SKM-1 (cell line): ENCODE results near the gene ACSM6.
"Not testable (repeated sequence)": the region's sequence is repeated elsewhere in the genome, so short reads cannot be mapped to it uniquely, and the experiment has no call there.

ENCODE experiments used
- DNase-seq: peaks from one replicate; lab custom pipeline; 2025; ENCODE audit not compliant: unreplicated experiment; lab: John Stamatoyannopoulos, UW

Gene ACSM6

DNA sequence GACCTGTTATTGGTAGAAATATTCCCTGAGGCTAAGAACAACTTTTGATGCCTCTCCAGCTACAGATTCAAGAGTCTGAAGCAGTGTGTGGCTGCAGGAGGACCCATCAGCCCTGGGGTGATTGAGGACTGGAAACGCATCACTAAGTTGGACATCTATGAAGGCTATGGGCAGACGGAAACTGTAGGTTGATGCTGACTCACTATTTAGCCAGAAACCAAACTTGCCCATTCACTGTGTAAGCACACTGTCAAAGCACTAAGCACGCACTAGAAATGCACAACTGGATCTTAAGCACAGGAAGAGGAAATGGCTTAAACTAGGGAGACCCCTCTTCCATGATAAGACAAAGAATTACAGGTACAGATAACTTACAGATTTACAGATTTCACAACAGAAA is 20.8 kb downstream of the ACSM6 start:
- DNase-seq = no peak

DNA sequence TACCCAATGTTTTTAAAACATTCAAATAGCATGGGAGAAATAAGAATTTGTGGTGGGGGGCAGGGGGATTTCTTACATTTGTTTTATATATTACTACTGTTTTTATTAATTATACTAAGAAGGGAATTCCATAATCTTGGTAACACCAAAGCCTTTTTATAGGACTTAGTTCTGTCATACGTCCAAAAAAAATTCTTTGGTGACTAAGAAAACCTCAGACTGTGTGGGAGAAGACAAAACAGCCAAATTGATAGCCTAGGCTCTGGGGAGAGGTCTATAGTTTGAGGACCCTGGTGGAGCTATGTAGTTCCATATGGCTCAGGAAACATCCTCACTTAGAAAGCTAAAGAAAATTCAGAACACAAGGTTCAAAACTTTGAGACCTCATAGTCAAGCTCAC is 23.4 kb downstream of the ACSM6 start:
- DNase-seq = no peak

DNA sequence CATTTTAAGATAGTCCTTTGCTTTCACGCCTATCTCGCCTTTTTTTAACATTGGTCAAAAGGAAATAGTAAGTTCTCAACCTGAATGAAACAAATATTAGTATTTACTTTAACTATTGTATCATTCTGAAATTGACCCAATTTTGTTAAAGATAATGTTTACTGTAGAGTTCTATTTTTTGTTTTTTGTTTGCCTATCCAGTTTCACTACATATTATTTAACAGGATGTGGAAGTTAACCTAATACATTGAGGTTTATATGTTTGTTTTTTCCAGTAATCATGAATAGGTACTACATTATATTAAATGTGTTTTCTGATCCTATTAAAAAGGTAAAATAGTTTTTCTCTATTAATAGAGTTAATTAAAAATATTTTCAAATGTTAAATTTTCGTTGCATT is 26.5 kb downstream of the ACSM6 start:
- no peak for DNase-seq

DNA sequence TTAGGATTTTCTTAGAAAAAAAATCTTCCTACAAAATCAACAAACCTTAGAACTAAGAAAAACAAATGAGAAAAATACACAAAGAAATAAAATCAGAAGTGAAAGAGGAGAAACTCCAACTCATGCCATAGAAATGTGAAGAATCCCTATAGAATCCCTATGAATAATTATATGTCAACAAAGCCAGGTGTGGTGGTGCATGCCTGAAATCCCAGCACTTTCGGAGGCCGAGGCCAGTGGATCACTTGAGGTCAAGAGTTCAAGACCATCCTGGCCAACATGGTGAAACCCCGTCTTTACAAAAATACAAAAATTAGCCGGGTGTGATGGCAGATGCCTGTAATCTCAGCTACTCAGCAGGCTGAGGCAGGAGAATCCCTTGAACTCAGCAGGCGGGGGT is 27.1 kb downstream of the ACSM6 start:
- DNase-seq = no peak

DNA sequence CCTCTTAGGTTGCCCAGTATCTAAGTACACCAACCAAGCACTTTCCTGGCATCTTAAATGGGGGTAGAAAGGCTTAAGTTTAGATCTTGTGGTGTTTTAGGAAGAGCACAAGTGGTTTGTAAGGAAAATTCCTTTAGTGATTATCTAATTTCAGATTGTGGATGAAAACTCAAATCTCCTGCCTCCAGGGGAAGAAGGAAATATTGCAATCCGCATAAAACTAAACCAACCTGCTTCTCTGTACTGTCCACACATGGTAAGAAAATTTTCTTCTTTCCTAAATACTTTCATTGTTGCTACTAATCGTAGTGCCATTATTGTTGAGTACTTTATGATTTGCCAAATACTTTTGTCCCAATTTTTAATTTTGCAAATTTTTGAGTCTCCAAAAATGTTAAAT is 31.1 kb downstream of the ACSM6 start:
- no peak for DNase-seq

DNA sequence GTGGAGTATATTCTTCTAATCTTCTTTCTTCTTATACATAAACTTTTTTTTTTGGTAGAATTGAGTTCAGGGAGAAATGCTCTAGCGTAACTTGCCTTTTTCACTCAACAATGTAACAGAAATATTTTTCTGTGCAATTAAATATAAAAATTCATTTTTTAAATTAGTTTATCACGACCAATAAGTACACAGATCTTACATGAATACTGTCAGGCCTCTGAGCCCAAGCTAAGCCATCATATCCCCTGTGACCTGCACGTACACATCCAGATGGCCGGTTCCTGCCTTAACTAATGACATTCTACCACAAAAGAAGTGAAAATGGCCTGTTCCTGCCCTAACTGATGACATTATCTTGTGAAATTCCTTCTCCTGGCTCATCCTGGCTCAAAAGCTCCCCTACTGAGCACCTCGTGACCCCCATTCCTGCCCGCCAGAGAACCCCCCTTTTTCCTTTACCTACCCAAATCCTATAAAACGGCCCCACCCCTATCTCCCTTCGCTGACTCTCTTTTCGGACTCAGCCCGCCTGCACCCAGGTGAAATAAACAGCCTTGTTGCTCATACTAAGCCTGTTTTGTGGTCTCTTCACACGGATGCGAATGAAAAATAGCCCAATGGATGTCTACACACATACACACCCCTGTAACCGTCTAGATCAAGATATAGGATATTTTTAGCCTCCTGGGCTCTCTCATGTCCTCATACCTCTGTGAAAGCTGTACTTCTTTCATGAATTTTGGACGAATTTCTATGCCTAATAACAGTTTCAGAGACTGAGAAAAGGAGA is 35.1 kb downstream of the ACSM6 start:
- not testable (repeated sequence) for DNase-seq

DNA sequence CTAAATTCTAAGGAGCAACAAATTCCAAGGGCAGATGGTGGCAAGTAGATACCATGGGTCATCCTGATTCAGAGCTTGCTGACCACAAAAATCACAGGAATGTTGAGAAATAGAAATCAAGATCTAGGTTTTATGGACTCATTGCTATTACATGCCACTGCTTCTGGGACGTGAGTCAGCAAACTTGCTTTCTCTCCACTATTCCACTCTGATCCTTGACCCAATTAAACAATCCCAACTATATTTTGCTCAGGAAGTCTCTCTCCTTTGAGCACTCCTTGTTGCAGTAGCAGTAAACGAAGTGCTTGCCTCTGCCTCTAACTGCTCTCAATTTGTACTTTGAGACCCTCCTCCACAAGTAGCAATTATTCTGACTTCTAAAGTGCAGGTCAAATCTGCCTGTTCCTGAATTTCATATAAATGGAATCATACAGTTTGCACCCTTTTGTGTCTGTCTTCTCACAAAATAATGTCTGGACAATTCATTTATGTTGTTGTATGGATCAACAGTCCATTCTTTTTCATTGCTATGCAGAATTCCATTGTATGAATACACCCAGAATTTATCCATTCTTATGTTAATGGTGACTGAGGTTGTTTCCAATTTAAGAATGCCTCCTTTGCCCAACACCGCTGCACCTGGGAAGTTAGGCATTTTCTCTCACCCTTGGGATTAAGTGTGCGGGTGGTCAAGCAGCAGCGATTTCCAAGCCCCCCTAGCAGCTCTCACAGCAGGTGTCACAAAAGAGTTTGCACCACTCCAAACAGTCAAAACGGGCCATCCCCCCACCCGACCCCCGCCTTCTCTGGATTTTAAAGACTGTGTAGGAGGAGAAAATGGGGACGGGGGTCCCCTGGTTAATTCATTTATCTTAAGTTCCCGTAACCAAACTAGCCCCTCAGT is 35.9 kb downstream of the ACSM6 start:
- no peak for DNase-seq

DNA sequence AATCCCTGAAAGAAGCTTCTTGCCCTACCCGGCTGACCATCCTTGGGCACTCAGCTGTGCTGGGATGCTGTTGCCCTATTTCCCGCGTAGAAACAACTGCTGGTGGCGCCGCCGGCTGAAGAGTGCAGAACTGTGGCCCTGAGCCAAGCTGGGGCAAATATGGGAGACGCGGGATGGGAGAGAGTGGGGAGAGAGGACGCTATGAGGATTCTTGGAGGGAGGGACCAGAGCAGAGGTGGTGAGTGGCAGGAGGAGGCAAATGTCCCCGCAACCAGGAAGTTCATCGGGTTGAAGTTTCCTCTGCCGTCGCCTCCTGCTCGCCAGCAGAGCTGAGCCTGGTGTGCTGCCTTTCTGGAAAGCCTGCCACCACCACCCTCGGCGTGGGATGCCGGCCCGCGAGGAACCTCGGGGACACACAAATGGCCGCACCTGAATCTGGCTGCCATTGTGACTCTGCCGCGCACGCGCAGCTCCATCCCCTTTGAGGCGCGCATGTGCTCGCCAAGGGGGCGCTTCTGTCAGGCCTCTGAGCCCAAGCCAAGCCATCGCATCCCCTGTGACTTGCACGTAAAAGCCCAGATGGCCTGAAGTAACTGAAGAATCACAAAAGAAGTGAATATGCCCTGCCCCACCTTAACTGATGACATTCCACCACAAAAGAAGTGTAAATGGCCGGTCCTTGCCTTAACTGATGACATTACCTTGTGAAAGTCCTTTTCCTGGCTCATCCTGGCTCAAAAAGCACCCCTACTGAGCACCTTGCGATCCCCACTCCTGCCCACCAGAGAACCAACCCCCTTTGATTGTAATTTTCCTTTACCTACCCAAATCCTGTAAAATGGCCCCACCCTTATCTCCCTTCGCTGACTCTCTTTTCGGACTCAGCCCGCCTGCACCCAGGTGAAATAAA is 36.9 kb downstream of the ACSM6 start:
- DNase-seq = not testable (repeated sequence)

DNA sequence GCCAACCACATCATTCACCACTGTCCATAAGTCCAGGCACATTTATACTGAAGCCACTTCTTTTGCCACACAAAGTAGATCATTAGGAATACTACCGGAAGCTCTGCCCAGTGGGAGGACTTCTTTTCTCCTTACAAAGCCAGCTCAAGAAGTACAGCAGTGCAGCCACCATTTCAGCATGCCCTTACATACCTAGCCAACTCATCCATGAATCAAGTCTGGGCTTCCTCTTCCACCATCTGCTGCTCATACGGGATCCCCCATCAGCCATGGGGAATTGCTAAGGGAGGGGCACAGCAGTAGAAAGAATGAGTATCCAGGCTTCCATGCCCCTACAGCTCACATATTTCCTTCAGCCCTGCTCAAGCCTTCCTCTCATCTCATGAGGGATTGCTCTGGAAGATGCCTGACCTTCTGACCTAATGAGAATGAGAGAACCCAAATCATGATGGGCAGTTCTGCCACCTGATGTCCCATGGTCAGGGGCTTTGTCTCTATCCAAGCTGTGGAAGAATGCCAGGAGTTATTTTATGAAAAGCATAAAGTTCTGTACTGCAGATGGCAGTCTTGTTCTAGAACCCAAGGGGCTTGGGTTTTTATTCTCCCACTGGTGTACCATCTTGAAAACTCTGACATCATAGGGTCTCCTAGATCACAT is 39.5 kb downstream of the ACSM6 start:
- DNase-seq = no peak

DNA sequence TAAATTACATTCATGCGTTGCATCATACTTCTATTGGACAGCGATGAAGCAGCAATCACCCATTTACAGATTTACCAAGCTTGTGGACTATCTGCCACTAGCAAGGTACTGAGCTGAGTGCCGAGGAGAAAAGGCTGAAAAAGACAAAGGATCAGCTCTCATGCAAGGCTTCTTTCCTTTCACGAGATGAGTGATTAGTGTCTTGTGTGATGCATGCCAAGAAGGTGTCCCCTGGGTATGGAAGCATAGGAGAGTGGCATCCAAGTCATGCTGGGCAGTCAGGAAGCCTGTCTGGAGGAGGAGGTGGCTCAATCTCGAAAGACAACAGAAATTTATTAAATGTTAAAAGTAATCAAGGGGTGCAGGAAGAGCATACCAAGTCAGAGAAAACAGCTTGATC is 40.9 kb downstream of the ACSM6 start:
- DNase-seq = no peak

DNA sequence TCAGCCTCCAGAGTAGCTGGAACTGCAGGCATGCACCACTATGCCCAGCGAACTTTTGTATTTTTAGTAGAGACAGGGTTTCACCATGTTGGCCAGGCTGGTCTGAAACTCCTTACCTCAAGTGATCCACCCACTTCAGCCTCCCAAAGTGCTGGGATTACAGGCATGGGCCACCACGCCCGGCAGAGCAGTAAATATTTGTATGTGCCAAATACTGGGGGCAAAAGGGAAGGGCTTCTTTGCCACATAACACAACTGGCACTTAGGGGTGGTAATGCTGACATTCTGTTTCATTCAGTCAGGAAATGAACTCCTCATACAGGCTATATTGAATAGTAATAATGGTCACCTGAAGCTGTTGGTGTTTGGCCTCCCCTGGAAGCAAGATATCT is 41.6 kb downstream of the ACSM6 start:
- DNase-seq = no peak

DNA sequence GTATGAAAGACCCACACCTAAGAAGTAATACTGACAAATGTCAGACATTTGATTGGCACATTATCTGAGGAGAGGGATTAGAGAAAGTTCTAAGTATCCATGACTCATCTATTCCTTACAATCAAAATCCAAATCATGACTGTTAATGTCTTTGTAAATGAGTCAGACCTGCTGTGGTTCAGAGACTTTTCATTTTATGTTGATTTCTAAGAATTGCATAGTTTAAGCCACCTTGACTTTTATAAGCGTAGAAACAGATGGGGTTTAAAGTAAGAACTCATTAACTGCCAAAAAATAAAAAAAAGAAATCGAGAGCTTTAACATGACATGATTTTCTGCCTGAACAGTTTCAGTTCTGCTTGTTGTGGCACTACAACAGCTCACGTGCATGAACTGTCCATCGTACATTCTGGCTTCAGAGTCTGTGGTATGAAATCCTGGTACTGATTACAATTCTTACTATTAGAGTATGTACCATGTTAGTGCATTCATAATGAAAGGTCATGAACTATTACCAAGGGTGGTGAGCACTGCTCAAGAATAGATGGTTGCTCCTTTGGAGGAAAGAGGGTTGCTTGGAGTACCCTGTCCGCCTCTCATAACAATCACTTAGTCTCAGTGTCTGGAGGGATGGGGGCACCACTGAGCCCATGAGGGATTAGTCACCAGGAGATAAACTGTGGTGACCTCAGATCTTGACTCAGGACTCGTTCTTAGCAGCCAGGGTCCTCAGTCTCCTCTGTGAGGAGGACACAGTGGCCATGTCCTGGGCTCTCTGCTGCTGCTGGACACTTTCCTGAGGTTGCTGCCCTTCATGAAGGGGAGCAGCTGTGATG is 42.2 kb downstream of the ACSM6 start:
- no peak for DNase-seq

DNA sequence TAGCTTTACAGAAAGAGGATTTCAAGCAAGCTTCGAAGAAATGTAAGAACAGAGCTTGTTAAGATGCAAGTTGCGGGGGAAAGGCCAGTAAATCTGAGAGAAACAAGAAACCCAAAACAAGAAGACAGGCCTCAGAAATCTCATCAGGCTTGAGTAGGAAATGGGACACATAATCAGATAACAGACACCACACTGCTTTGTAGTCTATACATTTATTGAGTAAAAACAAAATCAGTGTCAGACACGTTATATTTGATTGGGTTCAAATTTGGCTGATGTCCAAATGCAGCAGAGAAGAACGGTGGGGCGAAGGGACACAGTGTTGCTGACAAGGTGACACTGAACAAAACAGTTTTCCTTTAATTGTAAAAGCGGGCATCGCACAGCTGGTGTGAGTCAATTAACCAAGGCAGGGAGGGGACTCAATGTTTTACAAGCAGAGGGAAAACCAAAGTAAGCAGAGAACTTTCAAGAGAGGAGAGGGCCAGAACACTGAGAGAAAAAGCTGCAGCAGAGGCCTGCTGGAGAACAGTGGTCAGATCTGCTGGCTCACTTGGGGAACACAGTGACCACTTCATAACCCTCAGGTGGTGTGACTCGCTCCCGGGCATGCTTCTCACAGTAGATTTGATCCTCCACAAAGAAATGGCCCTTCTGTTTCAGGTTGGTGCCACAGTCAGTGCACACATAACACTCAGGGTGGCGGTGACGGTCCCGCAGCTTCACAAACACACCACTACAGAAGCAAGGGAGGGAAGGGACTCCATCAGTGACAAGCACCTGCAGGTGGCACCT is 43.5 kb downstream of the ACSM6 start:
- DNase-seq = no peak

DNA sequence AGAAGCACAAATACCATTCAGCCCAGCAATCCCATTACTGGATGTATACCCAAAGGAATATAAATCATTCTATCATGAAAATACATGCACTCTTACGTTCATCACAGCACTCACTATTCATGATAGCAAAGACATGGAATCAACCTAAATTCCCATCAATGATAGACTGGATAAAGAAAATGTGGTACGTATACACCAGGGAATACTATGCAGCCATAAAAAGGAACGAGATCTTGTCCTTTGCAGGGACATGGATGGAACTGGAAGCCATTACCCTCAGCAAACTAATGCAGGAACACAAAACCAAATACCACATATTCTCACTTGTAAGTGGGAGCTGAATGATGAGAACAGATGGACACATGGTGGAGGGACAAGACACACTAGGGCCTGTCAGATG is 46.1 kb downstream of the ACSM6 start:
- DNase-seq = not testable (repeated sequence)

DNA sequence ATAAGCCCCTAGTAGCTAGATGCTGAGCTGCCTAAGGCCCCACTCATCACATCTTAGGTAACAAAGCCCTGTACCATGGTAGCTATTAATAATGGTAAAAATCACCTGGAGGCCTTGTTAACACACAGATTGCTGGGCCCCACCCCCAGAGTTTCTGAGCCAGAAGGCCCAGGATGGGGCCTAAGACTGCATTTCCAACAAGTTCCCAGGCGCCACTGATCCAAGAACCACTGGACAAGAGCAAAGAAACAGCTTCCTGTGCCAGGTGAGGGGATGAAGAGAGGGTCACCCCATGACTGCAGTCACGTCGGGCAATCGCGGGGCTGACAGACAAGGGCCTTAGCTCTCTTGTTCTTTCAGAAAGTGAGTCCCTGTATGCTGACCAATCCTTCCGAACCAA is 46.8 kb downstream of the ACSM6 start:
- DNase-seq = no peak

DNA sequence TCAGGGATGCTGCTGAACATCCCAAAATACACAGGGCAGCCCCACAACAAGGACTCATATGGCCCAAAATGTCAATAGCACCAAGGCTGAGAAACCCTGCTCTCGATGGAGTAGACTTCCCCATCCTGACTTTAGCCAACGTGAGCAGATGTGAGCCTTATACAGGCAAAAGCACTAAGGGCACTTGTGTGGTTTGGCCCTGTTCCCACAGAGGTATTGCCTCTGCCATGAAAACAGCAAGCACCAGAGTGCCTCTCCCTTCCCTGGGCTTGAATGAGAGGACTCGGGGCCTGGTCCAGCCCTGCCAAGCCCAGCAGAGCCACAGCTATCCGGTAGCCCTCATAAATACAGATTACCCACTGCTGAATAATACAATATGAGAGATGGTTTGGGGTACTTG is 47.5 kb downstream of the ACSM6 start:
- no peak for DNase-seq

DNA sequence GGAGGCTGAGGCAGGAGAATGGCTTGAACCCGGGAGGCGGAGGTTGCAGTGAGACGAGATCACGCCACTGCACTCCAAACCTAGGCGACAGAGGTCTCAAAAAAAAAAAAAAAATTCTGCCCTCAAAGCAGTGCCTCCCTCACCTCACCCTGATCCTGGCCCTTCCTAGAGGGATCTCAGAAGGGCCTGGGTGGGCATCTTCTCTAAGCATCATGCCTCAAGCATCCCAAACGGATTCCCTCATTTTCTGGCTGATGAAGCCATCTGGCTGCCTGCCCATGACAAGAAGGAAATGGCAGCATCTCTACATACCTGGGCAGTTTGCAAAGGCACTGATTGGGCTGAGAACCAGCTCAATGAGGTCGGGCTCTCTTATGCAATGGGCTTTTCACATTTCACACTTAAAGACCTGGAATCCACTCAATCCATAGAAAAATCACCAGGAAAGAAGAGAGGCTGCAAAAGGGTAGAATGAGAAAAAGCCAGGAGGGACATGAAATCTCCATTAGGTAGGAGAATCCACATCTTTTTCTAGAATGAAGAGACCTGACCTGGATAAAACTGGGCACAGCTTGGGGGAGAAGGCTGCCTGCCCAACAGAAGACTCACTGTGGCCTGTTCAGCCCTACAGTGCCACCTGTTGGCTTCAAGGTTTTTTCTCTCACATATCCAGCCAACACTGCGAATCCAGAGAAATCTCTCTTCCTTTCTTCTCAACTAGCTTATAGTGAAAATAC is 48.7 kb downstream of the ACSM6 start:
- DNase-seq = no peak

DNA sequence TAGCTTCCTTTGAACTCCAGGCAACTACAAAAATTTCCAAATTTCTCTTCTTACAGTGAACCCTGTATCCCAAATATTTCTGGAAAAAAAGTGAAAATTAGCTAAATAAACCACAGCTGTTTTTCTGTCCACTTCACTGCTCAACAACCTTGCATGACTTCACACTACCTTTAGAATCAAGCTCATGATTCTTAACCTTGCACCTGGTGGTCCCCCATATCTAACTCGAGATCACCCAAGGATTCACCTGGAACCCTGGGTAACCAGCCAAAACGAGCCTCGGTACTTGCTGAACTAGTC is 49.2 kb downstream of the ACSM6 start:
- DNase-seq = no peak

DNA sequence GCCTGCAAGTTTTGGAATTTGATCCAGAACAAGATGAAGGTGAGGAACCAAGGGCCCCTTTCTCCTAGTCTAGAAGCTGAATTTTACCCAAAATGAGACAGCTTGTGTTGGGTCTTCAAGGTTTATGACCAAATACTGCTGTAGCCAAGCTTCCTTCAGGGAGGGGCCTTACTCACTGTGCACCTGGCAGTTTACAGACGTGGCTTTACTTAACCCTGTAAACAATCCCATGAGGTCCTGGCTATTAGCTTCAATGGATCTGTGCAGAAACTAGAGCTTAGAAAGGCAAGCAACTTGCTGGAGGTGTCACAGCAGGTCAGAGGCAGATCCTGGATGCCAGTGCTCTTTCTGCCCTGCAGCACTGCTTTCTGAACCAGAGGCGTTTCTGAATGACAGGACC is 50.1 kb downstream of the ACSM6 start:
- DNase-seq = no peak
